ENCODE results near the gene IMP4. TPM values are rescaled to one million over a fixed set of nuclear protein-coding genes. Genes with fewer than 3 reads are reported as not detected.

Gene IMP4
- total RNA-seq, 1 donor from 2014 or later: 134 TPM

DNA sequence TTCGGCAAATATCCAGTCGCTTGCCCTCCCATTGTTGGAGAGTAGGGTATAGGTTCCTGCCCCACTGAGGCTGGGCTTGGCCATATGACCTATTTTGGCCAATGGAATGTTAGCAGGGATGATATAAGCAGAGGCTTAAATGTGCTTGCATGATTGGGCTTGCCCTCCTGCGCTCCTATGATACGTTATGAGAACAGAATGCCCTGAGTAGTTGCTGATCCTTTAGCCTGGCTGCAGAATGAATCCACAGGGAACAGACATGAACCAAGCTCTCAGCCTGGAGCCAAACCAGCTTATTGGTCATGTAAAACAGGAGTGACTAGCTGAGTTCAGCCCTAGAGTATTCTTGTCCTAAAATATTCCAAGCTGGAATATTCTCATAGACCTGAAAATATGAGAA, 34.8 kb upstream of the IMP4 start:
- no peak overlapping the region for H3K4me3 ChIP-seq (ENCODE audit: low read depth, low read length)
- DNase-seq (ENCODE audit: low read depth): no peak
- TF ChIP-seq CTCF (conservative IDR thresholded peaks at IDR 0.05; ENCODE audit: low read depth, low read length): no peak

DNA sequence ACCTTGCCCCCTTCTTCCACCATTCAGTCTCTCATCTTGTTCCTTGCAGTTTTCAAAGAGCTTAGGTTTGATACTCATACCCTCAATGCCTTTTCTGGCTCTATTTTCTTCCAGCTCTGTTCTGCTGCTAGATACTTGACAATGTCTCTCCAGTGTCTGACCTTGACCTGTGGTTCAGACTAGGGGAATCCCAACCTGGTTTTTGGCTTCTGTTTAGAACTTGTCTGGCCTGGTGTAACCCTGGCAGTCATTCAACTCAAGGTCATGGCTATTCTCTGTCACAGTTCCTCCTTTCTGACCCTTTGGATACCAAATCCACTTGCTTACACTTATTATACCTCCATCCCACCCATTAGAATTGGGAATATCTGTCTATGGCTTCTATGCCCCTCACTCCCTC, 31.8 kb upstream of the IMP4 start:
- H3K4me3 ChIP-seq (ENCODE audit: low read depth, low read length): no peak overlapping the region
- no peak for TF ChIP-seq CTCF (conservative IDR thresholded peaks at IDR 0.05; ENCODE audit: low read depth, low read length)
- no peak for DNase-seq (ENCODE audit: low read depth)

DNA sequence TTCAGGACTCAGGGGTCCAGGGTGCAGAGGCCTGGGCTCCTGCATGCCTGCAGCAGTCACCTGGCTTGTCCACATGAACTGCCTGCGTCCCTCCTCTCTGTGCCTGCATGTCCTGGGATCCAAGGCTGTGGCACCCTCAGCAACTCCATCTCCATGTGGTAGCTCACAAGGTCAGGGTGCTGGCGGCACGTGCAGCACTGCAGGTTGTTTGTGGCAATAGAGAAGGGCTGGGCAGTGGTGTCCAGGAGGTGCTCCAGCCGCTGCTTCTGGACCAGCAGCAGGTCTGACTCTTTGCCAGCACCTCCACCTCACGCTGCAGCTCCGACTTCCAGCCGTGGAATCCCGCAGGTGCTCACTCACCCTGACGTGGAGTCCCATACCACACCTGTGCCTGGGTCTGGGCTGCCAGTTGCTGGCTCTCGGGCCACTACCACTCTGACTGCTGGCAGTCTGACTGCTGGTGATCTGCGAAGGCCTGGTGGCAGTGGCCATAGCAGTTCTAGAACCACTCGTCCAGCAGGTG, 28.8 kb upstream of the IMP4 start:
- DNase-seq (ENCODE audit: low read depth): no peak
- no peak overlapping the region for H3K4me3 ChIP-seq (ENCODE audit: low read depth, low read length)
- TF ChIP-seq CTCF (conservative IDR thresholded peaks at IDR 0.05; ENCODE audit: low read depth, low read length): no peak

DNA sequence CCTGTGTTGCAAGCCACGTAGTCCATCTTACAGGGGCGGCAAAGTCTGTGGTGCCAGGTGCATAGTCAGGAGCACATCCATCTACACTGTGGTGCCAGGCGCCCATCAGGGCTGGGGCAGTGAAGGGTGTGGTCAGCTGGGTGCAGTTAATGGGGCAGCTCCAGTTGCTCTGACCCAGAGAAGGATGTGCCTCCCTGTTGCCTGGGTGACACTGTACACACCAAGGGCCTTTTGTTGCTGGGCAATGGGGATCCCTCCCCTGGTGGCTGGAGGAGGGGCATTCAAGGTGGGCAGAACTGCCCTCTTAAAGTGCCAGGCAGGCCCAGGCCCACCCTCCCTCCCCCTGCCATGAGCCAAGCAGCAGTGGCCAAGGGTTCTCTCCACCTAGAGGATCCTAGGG, 28.3 kb upstream of the IMP4 start:
- no peak overlapping the region for H3K4me3 ChIP-seq (ENCODE audit: low read depth, low read length)
- no peak for TF ChIP-seq CTCF (conservative IDR thresholded peaks at IDR 0.05; ENCODE audit: low read depth, low read length)

GRCh38 chr2:130316596-130316995, 26.1 kb upstream of the IMP4 start:
- no peak overlapping the region for H3K4me3 ChIP-seq (ENCODE audit: low read depth, low read length)
- TF ChIP-seq CTCF (conservative IDR thresholded peaks at IDR 0.05; ENCODE audit: low read depth, low read length): no peak
- no peak for DNase-seq (ENCODE audit: low read depth)

More for the DNA sequence above, 28.3 kb upstream of the IMP4 start:
- no peak for DNase-seq (ENCODE audit: low read depth)

- no peak overlapping the region for H3K4me3 ChIP-seq (ENCODE audit: low read depth, low read length)
- TF ChIP-seq CTCF (conservative IDR thresholded peaks at IDR 0.05; ENCODE audit: low read depth, low read length): no peak
- no peak for DNase-seq (ENCODE audit: low read depth)
Observed at GRCh38 chr2:130318906-130319305, 23.8 kb upstream of the IMP4 start.

- no peak for DNase-seq (ENCODE audit: low read depth)
- H3K4me3 ChIP-seq (ENCODE audit: low read depth, low read length): no peak overlapping the region
Observed at GRCh38 chr2:130319536-130319935, 23.2 kb upstream of the IMP4 start.

More at GRCh38 chr2:130319536-130319935, 23.2 kb upstream of the IMP4 start:
- TF ChIP-seq CTCF (conservative IDR thresholded peaks at IDR 0.05; ENCODE audit: low read depth, low read length): no peak

Measured in epithelial cell of proximal tubule (primary cell).